Neuronal stem cell (in vitro differentiated cells): ENCODE measurements around the gene NECTIN3.

Source experiments
- DNase-seq: peaks from one replicate; pipeline ENCODE4 v3.0.0-alpha.2; 2013; ENCODE audit warnings: low spot score
- H2AFZ ChIP-seq: one replicate; pipeline ENCODE4 v1.6.1; 2013; ENCODE audit warnings: mild to moderate bottlenecking, low read length, inconsistent platforms
- H2AK5ac ChIP-seq: 2 replicates; pipeline ENCODE4 v1.6.1; 2013; ENCODE audit warnings: low read depth, mild to moderate bottlenecking, inconsistent platforms, low read length, moderate library complexity, mixed read lengths
- H2BK120ac ChIP-seq: 2 replicates; pipeline ENCODE4 v1.6.1; 2013; ENCODE audit warnings: low read depth, mild to moderate bottlenecking, inconsistent platforms, low read length, moderate library complexity, mixed read lengths
- H2BK12ac ChIP-seq: one replicate; pipeline ENCODE4 v1.6.1; 2013; ENCODE audit warnings: low read length, inconsistent platforms
- H2BK15ac ChIP-seq: 2 replicates; pipeline ENCODE4 v1.6.1; 2013; ENCODE audit warnings: mild to moderate bottlenecking, low read length, inconsistent platforms, mixed read lengths
- H2BK5ac ChIP-seq: one replicate; pipeline ENCODE4 v1.6.1; 2013; ENCODE audit warnings: inconsistent platforms, mild to moderate bottlenecking, low read length, moderate library complexity
- H3K14ac ChIP-seq: one replicate; pipeline ENCODE4 v1.6.1; 2013; ENCODE audit warnings: low read length, inconsistent platforms
- H3K18ac ChIP-seq: 2 replicates; pipeline ENCODE4 v1.6.1; 2013; ENCODE audit warnings: low read length, inconsistent platforms
- H3K23ac ChIP-seq: 2 replicates; pipeline ENCODE4 v1.6.1; 2013; ENCODE audit warnings: low read depth, mild to moderate bottlenecking, mixed read lengths, low read length, inconsistent platforms; ENCODE audit not compliant: poor library complexity
- H3K27ac ChIP-seq: replicated peaks from 3 replicates; pipeline ENCODE4 v1.5.1; 2013; ENCODE audit warnings: low read length, inconsistent platforms
- H3K27me3 ChIP-seq, 3 experiments: 2 replicates each; pipeline ENCODE4 v1.6.1; 2013; ENCODE audit warnings: low read length in 3 of 3, mild to moderate bottlenecking in 2 of 3, inconsistent platforms in 1 of 3, low read depth in 1 of 3, mixed read lengths in 1 of 3, moderate library complexity in 1 of 3; ENCODE audit not compliant: control insufficient read depth in 3 of 3, insufficient read depth in 3 of 3
- H3K36me3 ChIP-seq, 2 donors: replicated peaks in 1 of 2; 2 replicates each; pipeline ENCODE4 v1.6.1; 2013; ENCODE audit warnings: low read length in 2 of 2; ENCODE audit not compliant: control insufficient read depth in 2 of 2, insufficient read depth in 2 of 2
- H3K4ac ChIP-seq: 2 replicates; pipeline ENCODE4 v1.6.1; 2013; ENCODE audit warnings: inconsistent platforms, mild to moderate bottlenecking, low read length, moderate library complexity
- H3K4me1 ChIP-seq, 2 donors: 1 replicate in 1 of 2; 2 replicates in 1 of 2; pipeline ENCODE4 v1.6.1; 2013; ENCODE audit warnings: low read length in 2 of 2, low read depth in 1 of 2; ENCODE audit not compliant: control insufficient read depth in 2 of 2, insufficient read depth in 1 of 2
- H3K4me2 ChIP-seq: one replicate; pipeline ENCODE4 v1.6.1; 2013; ENCODE audit warnings: mild to moderate bottlenecking, low read length, inconsistent platforms; ENCODE audit not compliant: insufficient read depth, poor library complexity, severe bottlenecking
- H3K4me3 ChIP-seq, 2 donors: 2 replicates each; pipeline ENCODE4 v1.5.1; 2013; ENCODE audit warnings: low read length in 2 of 2, mild to moderate bottlenecking in 2 of 2, inconsistent platforms in 1 of 2, moderate library complexity in 1 of 2
- H3K79me1 ChIP-seq: one replicate; pipeline ENCODE4 v1.6.1; 2013; ENCODE audit warnings: low read depth, mild to moderate bottlenecking, inconsistent platforms, low read length, moderate library complexity
- H3K9ac ChIP-seq: one replicate; pipeline ENCODE4 v1.6.1; 2013; ENCODE audit warnings: mild to moderate bottlenecking, low read depth, low read length, inconsistent platforms; ENCODE audit not compliant: poor library complexity
- H3K9me3 ChIP-seq, 2 donors: replicated peaks in 1 of 2; 2 replicates each; pipeline versions ENCODE3 to v1.6.1; 2013; ENCODE audit warnings: low read length in 2 of 2, mild to moderate bottlenecking in 2 of 2, inconsistent platforms in 1 of 2, low read depth in 1 of 2, mixed read lengths in 1 of 2, moderate library complexity in 1 of 2; ENCODE audit not compliant: control insufficient read depth in 2 of 2, insufficient read depth in 1 of 2
- H4K8ac ChIP-seq: one replicate; pipeline ENCODE4 v1.6.1; 2013; ENCODE audit warnings: low read depth, mild to moderate bottlenecking, inconsistent platforms, low read length, moderate library complexity
- H4K91ac ChIP-seq: one replicate; pipeline ENCODE4 v1.6.1; 2013; ENCODE audit warnings: low read length, low read depth, mild to moderate bottlenecking, inconsistent platforms; ENCODE audit not compliant: poor library complexity
- WGBS, 2 donors: extraction: QIAGEN DNeasy Blood & Tissue Kit; methylation state at CpG; one replicate each; pipeline ENCODE4 v1.1.7; 2013; ENCODE audit warnings: missing lambda C conversion rate in 2 of 2, mixed read lengths in 1 of 2; ENCODE audit not compliant: insufficient read length in 2 of 2, insufficient replicate concordance in 1 of 2; ENCODE audit errors: extremely low coverage in 2 of 2; 5-methylcytosine and 5-hydroxymethylcytosine counted together

NECTIN3 gene

DNA sequence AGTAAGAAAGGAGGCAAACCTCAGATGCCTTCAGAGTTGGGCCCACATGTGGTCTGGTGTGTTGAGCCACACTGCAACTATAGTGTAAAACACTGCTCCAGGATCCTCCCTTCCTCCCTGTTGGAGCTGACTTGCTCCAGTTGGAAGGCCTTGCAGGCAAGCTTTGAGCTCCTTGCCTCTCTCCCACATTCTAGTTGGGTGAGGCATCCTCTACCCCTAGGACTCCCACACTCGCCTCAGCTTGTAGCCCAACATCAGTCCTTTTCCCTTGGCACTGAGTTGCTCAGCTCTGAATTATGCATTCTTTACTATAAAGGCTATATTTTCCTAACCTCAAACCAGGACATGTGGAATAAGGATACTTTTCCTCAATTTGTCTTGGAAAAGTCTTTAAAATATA is 143.9 kb downstream of the NECTIN3 start:
- Histone ChIP-seq H3K18ac (no peak overlapping the region), H3K4me2 (no peak overlapping the region), H3K9ac (no peak overlapping the region), H3K4ac (no peak overlapping the region), H3K4me1 (peaks cover 0 to 4% of the 10 kb centered on the region in 2 donors), H3K79me1 (no peaks in the 10 kb centered on the region), H2BK120ac (no peak overlapping the region), H3K27ac (no peak overlapping the region), H2BK5ac (no peak overlapping the region), H4K8ac (no peak overlapping the region), H3K9me3 (peaks cover 0 to 1% of the 10 kb centered on the region in 2 donors), H2BK12ac (no peak overlapping the region), H3K27me3 (no peaks in the 10 kb centered on the region), H3K14ac (no peak overlapping the region), H2AK5ac (no peak overlapping the region), H3K4me3 (no peak overlapping the region), H2AFZ (no peak overlapping the region), H4K91ac (no peak overlapping the region), H3K23ac (no peak overlapping the region), H2BK15ac (no peak overlapping the region), H3K36me3 (no peaks in the 10 kb centered on the region)
- DNase-seq, result no peak
- no CpG with 5 or more reads among the region's 1 CpG for WGBS, 2 donors

DNA sequence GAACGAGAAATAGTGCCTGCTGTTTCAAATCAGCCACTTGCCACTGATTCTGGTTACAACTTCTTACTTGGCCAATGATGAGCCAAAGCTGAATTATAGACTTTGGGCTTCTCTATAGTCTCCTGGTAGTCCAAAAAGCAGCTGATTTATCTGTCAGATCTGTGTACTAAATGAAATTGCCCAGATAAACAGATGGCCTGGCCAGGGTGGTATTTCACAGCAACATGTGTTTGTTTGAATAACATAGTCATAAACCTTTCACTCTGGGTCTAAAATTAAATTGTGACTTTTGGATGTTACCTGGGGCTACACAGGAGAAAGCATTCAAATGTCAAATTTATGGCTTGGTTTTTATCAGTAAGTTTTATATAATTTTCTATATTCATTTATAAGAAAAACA is 147.0 kb downstream of the NECTIN3 start:
- H3K18ac ChIP-seq, result no peak overlapping the region
- H2BK12ac ChIP-seq, result no peak overlapping the region
- no peak overlapping the region for H3K23ac ChIP-seq
- DNase-seq, result no peak
- no peaks in the 10 kb centered on the region for H3K27me3 ChIP-seq
- no peak overlapping the region for H3K4me2 ChIP-seq
- H3K4ac ChIP-seq, result no peak overlapping the region
- no peak overlapping the region for H2BK15ac ChIP-seq
- H3K4me3 ChIP-seq, result no peak overlapping the region
- H3K27ac ChIP-seq, result no peak overlapping the region
- H3K79me1 ChIP-seq, result no peaks in the 10 kb centered on the region
- no peaks in the 10 kb centered on the region for H3K36me3 ChIP-seq
- H4K8ac ChIP-seq, result no peak overlapping the region
- no peak overlapping the region for H2BK5ac ChIP-seq
- no peak overlapping the region for H2BK120ac ChIP-seq
- H4K91ac ChIP-seq, result no peak overlapping the region
- H3K9ac ChIP-seq, result no peak overlapping the region
- no peak overlapping the region for H3K14ac ChIP-seq
- no peak overlapping the region for H2AFZ ChIP-seq
- no CpG with 5 or more reads among the region's 1 CpG for WGBS, 2 donors
- peaks cover 0 to 1% of the 10 kb centered on the region in 2 donors for H3K9me3 ChIP-seq
- H3K4me1 ChIP-seq, result no peaks in the 10 kb centered on the region
- H2AK5ac ChIP-seq, result no peak overlapping the region

DNA sequence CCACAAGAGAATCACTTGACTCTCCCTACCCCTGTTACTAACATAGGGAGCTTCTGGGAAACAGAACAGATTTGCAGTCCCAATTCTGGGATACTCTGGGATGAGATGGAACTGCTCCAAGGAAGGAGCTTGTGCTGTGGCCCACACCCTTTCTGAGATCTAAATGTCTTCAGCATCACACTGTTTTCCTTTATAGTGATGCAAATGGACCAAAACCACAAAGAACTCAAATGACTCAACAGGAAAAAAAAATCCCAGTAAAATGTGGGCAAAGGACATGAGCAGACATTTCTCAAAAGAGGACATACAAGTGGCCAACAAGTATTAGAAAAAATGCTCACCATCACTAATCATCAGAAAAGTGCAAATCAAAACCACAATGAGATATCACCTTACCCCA is 155.6 kb downstream of the NECTIN3 start:
- Histone ChIP-seq H3K79me1 (no peaks in the 10 kb centered on the region), H3K14ac (no peak overlapping the region), H3K36me3 (no peaks in the 10 kb centered on the region), H2AFZ (no peak overlapping the region), H3K27ac (no peak overlapping the region), H4K8ac (no peak overlapping the region), H2BK5ac (no peak overlapping the region), H3K9me3 (peaks cover 0 to 3% of the 10 kb centered on the region in 2 donors), H3K27me3 (no peaks in the 10 kb centered on the region), H3K4me3 (no peak overlapping the region), H2BK15ac (no peak overlapping the region), H3K9ac (no peak overlapping the region), H3K18ac (no peak overlapping the region), H2AK5ac (no peak overlapping the region), H3K23ac (no peak overlapping the region), H2BK120ac (no peak overlapping the region), H3K4ac (no peak overlapping the region), H3K4me2 (no peak overlapping the region), H3K4me1 (no peaks in the 10 kb centered on the region), H4K91ac (no peak overlapping the region), H2BK12ac (no peak overlapping the region)
- DNase-seq, result no peak

DNA sequence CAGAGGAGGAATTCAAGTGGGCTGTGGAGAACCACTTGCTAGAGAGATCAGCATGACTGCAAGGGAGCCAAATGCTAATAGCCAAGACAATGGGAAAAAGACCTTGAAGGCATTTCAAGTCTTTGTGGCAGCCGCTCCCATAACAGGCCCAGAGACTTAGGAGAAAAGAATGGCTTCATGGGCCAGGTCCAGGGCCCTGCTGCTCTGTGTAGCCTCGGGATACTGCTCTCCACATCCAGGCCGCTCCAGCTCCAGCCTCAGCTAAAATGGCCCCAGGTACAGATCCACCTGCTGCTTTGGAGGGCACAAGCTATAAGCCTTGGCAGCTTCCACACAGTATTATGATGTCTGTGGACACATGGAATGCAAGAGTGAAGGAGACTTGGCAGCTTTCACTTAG is 157.7 kb downstream of the NECTIN3 start:
- no CpG with 5 or more reads among the region's 3 CpGs for WGBS, 2 donors
- no peak overlapping the region for H3K9ac ChIP-seq

More for the DNA sequence above, 157.7 kb downstream of the NECTIN3 start:
- Histone ChIP-seq H3K4me1 (no peaks in the 10 kb centered on the region), H2BK15ac (no peak overlapping the region), H3K23ac (no peak overlapping the region), H2AFZ (no peak overlapping the region), H3K4ac (no peak overlapping the region), H3K27me3 (no peaks in the 10 kb centered on the region), H3K18ac (no peak overlapping the region), H3K9me3 (peaks cover 0 to 3% of the 10 kb centered on the region in 2 donors), H2BK120ac (no peak overlapping the region), H3K27ac (no peak overlapping the region), H3K14ac (no peak overlapping the region), H2BK5ac (no peak overlapping the region), H3K4me3 (no peak overlapping the region), H4K8ac (no peak overlapping the region), H3K36me3 (no peaks in the 10 kb centered on the region), H2AK5ac (no peak overlapping the region), H2BK12ac (no peak overlapping the region), H4K91ac (no peak overlapping the region), H3K4me2 (no peak overlapping the region), H3K79me1 (no peaks in the 10 kb centered on the region)
- no peak for DNase-seq
